Umbilical cord (tissue), 2 donors: ENCODE measurements around the gene PPP4R2. TPM values are rescaled to one million over a fixed set of nuclear protein-coding genes. Genes with fewer than 3 reads are reported as not detected.
"Not testable (repeated sequence)": the region's sequence is repeated elsewhere in the genome, so short reads cannot be mapped to it uniquely, and the experiment has no call there.

Experiments
- DNase-seq: peaks from one replicate; pipeline ENCODE4 v3.0.0-alpha.2; 2015; ENCODE audit warnings: low spot score
- total RNA-seq: library from RNA; depleted of rRNA; stranded (reverse); fragments of >200 nt; gene quantifications from one replicate; pipeline ENCODE4 v1.2.3, GENCODE V29; 2014; ENCODE audit warnings: low replicate concordance; ENCODE audit not compliant: insufficient read depth

The PPP4R2 gene
- total RNA-seq, 1 donor from 2014 or later = 72.2 TPM

DNA sequence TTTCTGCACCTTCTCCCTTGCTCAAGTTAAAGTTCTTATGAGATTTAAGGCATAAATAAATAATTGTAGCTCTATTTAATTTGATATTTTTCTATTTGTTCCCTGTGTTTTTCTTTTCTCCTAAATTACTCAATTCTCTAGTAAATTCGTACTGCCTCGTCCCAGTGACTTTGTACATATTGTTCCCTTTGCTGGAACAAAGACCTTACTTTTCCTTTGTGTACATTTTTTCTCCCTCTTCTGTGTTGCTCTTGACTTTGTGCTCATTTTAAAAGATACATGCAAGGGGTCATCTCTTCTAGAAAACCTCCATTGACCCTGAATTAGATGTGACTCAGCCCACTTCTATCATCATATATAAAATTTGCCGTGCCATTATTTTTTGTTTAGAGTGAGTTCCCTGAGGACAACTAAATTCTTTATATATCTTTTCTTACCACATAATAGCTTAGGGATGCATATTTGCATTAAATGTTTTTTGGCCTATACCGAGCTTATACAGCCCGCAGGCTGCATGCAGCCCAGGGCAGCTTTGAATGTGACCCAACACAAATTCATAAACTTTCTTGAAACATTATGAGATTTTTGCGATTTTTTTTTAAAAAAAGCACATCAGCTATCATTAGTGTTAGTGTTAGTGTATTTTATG, 29.6 kb downstream of the PPP4R2 start:
- DNase-seq = no peak

DNA sequence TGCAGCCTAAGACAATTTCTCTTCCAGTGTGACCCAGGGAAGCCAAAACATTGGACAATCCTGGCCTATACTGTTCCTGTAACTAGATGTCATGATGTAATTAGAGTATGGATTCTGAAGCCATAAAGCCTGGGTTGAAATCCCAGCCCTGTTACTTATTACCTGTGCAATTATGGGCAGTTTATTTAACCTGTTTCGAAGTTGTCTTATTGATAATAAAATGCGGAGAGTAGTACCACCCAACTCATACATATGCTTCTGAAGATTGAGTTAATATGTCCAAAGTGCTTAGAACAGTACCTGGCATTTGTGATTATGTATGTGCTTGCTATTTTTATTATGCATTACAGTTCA, 30.1 kb downstream of the PPP4R2 start:
- no peak for DNase-seq

DNA sequence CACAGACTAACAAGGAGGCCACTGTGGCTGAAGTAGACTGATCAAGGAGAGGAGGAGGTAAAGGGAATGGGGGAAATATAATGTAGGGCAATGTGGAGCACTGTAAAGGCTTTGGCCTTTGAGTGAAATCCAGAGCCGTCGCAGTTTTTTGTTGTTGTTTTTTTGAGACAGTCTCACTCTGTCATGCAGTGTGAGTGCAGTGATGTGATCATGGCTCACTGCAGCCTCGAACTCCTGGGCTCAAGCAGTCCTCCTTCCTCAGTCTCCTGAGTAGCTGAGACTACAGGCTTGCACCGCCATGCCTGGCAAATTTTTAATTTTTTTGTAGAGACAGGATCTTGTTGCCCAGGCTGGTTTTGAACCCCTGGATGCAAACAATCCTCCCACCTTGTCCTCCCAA, 32.2 kb downstream of the PPP4R2 start:
- DNase-seq = no peak

DNA sequence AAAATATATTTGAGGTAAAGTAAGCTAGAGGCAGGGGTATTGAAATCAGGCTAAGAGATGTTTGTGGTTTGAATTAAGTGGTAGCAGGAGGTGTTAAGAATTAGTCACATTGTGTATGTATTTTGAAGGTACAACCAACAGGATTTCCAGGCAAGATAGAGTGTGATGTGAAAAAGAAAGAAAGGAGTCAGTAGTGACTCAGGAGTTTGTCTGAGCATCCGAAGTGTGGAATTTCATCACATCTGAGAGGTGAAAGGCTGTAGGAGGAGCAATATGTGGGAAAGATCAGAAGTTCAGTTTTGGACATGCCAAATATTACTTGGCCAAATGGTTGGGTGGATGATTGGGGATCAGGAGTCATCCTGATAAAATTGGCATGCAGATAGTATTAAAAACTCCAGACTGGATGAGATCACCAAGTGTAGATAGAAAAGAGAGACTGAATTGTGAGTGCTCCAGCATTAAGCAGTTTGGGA, 32.7 kb downstream of the PPP4R2 start:
- peak; percentile 64 for DNase-seq

DNA sequence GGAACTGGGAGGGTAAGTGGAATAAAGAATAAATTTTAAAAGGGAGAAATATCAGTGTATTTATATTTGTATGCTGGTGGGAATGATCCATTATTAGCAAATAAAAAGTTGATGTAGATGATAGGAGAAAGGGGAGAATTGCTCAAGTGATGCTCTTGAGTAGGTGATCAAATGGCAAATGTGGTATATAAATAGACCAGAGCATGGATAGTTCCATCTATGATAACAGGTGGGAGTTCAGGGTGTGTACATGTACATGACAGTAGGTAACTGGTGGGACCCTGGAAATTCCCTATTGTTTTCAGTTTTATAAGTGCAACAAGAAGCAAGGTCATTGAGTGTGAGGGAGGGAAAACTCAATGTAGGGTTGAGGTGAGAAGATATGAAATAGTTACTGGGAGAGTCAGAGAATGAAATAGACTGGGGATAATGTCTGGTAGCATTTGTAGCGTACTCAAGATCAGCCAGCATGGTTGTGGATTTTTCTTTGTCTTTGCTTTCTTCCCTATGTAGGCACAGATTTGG, 33.5 kb downstream of the PPP4R2 start:
- no peak for DNase-seq

DNA sequence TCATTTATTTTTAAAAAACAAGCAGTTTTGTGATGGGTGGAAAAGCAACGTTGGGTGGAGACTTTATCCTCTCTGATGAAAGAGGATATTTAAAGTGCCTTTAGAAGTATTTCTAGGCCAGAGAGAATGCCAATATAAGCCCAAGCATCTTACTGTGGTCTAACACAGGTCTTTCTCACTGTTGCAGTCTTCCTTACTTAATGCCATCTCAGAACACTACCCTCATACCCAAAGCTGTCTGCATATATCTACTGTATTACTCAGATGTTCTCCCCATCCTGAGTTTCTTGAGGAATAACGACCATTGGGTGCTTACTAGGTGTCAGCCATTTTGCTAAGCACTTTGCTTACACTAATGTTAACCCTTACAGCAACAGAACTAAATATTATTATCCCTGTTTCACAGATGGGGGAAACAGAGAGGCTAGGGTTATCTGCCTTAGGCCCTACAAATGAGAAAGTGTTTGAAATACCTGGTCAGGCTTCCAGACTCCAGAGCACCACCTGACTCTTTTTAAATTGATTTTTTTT, 35.0 kb downstream of the PPP4R2 start:
- no peak for DNase-seq

DNA sequence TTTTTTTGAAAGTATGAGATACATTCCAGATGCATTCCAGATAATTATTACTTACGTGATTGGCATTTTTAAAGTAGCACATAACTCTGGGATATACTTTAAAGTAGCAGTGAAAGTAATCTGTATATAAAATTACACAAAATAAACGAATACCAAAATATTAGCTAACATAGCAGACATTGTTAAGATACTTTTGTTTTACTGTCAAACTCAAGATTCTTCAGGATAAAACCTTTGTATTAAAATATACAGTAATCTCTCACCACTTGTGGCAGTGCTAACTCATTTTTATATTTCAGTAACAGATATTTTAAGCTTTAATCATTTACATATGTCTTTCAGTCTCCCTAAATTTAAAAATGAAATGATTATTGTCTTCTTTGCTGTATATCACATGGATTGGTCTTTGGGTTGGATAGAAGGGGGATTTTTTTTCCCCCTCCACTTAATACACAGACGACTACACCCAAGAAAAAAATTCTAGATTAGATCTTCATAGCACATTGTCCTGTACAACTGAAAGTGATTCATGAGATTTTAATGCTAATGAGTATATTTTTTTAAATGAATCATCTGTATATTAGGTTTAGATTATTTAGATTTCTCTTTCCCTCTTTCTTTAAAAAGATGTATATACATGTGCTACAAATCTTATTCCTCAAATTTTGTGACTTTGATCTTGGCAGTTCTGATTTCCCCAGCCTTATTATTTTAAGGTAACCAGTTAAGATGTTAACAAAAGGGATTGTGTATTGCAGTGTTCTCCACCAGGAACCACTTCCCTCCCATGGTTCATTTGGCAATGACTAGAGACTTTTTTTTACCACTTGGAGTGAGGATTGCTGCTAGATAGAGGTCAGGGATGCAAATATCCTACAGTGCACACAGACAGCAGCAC, 40.3 kb downstream of the PPP4R2 start:
- DNase-seq = no peak

DNA sequence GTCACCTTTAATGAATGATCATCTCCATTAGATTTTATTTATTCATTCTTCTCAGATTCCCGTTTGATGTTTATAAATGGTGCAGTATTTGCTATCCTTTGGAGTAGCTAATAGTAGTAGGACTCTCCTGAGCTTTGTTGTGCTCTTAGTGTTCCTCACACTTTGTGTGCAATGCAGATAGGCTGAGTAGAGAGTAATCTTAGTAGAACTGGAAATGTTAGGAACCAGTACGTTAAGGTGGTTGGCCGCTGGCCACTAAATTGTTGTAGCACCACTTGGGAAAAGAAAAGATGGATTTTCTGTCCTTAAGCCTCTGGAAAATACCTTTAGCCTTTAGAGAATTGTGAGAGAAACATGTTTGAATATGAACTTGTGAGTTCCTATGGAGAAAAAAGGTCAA, 44.9 kb downstream of the PPP4R2 start:
- DNase-seq = no peak

DNA sequence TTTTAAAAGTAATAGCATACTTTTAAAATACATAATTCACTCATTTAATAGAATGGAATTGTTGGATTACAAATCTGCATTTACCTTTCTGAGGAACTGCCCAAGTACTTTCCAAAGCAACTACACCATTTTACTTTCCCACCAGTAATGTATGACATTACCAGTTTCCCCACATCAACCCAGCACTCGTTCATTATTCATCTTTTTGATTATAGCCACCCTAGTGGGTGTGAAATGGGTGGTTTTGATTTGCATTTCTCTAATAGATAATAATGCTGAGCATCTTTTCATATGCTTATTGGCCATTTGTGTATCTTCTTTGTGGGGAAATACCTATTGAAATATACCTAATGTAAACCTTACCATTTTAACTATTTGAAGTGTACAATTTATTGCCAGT, 46.8 kb downstream of the PPP4R2 start:
- no peak for DNase-seq

DNA sequence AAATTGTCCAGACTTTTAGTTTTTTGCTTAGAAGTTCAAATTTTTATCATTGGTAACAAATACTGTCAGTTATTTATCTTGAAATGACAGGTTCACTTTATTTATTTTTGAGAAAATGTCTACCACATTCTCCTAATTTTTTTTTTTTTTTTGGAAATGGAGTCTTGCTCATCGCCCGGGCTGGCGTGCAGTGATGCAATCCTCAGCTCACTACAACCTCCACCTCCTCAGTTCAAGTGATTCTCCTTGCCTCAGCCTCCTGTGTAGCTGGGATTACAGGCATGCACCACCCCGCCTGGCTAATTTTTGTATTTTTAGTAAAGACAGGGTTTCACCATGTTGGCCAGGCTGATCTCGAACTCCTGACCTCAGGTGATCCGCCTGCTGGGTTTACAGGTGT, 48.8 kb downstream of the PPP4R2 start:
- DNase-seq = no peak

DNA sequence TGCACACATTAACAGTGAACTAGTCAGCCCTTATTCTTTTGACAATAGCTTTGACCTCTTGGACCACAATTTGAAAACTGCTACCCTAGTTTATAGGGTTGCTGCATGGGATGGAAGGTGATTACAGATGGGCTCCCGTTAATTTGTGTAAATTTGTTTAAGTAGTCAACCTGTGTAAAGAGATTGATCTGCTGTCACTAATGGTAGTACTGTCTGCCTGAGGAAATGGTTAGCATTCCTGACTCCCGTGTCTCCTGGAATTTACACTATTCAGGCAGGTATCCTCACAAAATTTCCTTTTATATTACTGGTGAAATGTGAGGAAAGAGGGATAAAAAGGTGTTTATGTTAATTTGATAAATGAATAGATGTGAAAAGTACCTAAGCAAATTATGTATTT, 49.6 kb downstream of the PPP4R2 start:
- no peak for DNase-seq

DNA sequence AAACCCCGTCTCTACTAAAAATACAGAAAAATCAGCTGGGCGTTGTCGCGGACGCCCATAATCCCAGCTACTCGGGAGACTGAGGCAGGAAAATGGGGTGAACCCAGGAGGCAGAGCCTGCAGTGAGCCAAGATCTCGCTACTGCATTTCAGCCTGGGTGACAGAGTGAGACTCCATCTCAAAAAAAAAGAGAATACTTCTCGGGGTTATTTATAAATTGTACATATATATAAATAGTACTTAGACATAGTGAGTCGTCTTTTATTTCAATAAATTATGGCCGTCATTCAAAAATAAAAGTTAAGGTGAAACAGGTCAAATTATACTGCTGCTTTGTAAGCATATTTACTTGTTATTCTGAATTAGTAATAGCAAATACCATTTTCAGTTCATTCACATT, 52.7 kb downstream of the PPP4R2 start:
- no peak for DNase-seq

DNA sequence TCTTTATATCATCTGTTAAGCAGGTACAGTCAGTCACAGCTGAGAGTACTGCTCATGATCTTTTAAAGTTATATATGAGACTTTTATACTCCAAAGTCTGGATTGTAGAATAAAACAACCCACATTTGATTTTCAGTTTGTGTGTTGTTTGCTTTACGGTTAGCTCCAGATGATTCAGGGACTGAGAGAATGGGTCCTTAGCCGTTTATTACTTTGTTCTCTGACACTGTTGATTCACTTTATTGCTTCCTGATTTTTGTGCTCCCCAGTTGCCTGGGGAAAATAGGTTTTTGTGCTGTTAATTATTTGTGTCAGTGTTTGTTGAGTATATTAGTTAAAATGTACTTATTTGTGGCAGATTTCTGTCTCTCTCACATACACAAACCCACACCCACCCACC, 56.2 kb downstream of the PPP4R2 start:
- DNase-seq = no peak

DNA sequence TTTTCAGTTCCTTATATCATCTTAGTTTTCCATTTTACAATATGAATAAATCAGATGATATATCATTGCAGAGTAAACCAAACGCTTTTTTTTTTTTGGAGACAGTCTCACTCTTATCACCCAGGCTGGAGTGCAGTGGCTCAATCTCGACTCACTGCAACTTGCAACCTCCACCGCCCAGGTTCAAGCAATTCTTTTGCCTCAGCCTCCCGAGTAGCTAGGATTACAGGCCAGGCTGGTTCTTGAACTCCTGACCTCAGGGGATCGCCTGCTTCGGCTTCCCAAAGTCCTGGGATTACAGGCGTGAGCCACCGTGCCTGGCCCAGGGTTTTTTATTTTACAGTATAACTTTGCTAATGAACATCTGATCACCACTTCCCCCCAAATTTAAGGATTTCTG, 59.0 kb downstream of the PPP4R2 start:
- DNase-seq = peak; percentile 25

DNA sequence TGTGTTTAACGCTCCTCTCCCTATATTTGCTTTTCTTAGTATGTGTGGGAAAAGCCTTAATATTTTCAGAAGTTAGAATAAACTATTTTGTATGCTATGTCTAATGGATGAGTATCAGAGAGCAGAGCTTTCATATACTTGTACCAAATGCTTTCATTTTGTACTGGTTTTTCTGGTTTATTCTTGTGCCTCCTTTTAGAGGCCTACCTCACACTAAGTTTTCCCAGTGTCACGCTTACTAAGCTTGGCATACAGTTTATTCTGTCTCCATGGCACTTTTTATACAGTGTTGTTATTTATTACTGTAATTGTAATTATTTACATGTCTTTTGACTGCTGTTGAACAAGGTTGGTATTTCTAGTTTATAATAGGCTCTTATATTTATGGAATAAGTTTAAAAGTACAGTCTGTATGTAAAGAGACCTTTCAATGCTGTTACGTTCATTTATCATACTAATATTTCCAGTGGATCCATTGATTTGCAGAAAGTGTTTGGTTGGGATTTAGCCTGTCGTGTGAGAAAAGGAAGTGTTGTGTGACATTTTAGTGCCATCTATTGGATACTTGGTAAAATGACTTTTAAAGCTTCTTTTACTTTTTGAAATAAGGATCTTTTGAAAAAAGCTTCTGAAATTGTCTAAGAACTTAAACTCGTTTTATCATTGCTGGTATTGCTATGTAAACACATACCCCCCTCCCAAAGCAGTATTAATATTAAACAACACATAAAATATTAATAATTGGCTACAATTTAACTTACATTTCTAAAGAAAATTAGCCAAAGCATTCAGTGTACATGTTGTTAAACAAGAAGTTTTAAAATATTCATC, 59.6 kb downstream of the PPP4R2 start:
- peak; percentile 41 for DNase-seq

DNA sequence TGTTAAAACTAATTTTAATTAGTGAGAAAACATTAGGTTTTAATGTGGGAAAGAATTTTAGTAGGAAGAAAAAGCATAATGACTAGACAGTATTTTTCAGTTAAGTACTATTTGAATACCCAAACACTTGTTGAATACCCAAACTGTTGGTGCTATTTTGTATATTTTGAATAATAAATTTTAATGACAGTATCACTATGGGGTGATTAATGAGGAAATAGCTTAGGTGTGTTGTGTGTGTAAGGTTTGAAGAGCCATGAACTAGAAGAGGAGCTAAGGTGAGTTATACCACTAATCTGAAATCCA, 60.2 kb downstream of the PPP4R2 start:
- no peak for DNase-seq

DNA sequence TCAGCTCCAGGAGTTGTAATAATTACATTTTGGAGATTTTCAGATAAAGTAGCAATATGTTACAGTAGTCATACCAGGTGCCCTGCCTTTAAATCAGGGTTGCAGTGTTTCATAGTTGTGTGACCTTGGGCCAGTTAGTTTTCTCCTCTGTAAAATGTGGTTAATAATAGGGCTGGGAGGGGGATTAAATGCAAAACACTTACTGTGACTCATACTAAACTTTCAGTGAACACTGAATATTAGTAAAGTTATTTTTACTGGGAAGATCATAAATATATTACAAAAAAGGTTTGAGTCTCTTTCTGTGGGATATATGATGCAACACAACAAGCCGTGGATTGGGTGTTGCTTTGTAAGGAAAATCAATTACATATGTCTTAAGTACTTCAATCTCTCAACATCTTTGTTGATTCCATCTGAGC, 63.7 kb downstream of the PPP4R2 start:
- no peak for DNase-seq

DNA sequence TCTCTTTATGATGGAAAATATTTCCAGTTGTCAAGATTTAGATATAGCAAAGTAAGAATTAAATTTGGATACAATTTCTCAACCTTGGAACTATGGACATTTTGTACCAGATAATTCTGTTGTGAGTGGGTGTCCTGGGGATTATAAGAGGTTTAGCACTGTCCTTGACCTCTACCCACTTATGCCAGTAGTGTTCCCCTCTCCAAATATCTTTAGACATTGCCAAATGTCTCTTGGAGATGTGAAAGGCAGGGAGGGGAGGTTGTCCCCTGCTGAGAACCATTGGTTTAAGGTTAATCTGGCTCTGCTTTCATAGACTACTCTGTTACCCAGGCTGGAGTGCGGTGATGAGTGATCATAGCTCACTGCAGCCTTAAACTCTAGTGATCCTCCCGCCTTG, 64.8 kb downstream of the PPP4R2 start, which contains the start of gene EBLN2:
EBLN2 (plus strand) TSS at position 244 of the 400 bp plus-strand sequence. CDS start 423 bp downstream, outside the sequence.
- DNase-seq = no peak

DNA sequence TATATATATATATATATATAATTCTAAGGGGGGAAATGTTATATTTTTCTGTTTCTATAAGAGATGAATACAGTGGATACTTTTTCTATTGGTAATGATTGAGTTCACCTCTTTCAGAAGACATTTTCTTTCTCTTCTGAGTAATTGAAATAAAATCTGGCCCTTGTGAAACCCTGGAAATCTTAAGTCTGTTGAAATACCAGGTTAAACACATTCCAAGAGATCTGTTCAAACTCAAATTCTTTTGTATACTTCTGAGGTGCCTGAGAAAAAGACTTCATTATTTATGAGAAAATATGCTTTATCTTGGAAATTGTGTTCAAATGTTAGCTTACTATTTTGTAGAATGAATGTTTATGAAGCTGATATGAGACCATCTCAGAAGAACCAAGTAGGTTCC, 69.6 kb downstream of the PPP4R2 start:
- DNase-seq = not testable (repeated sequence)

DNA sequence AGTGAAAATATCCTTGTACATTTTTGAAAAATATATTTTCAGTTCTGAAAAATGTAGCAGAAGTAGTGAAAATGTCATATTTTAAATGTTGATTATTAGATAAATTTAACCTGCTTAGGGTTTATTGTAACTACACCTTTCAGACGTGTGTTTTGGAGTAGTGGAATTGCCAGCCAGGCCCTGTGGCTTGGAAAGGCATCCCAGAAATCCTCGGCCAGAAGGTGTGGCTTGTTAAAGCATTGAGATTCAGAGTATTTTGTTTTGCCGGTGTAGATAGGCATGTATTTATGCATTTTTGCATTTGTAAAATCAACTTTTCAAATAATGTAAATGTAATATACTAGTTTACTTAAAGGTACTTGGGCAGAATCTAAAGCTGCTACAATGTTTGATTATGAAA, 71.8 kb downstream of the PPP4R2 start:
- no peak for DNase-seq

DNA sequence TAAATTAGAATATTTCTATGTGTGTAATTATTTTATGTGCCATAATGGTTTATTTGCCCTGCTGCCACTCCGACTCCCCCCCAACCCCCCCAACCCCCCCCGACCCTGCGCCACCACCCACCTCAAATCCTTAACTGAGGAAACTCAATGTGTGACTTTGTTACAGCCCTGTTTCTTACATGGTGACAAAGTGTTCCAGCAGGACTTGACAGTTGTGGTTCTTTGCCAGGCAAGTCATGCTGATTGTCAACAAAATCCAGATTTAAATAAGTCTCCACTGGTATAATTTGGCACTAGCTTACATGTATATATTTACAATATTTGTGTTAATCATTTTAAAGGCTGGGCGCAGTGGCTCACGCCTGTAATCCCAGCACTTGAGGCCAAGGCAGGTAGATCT, 72.6 kb downstream of the PPP4R2 start:
- no peak for DNase-seq
